HG03060 (cell line): ENCODE data around the gene MEDAG.

Source experiments
- ATAC-seq: cut with Tn5 transposase; IDR thresholded peaks from one replicate; pipeline ENCODE4 v1.9.1; 2021; ENCODE audit warnings: low read depth, moderate number of reproducible peaks; ENCODE audit not compliant: unreplicated experiment

MEDAG gene

DNA sequence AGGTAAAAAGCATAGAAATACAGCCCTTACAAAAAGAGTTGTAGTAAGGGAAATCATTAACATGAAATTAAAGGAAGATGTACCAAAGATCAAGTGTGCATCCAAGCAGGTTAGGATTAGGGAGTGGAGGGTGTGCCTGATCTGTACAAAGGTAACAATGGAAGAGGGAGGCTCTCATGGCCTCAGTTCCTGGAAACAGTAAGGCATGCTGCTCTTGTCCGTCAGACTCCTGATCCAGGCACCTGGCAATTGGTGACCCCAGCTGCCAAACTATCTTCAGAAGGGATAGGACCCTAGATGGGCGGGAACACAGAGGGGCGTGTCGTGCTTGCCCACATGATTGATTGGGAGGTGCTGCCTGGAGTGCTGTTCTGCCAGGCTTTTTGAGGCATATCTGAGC, 30.9 kb downstream of the MEDAG start:
- no peak for ATAC-seq

DNA sequence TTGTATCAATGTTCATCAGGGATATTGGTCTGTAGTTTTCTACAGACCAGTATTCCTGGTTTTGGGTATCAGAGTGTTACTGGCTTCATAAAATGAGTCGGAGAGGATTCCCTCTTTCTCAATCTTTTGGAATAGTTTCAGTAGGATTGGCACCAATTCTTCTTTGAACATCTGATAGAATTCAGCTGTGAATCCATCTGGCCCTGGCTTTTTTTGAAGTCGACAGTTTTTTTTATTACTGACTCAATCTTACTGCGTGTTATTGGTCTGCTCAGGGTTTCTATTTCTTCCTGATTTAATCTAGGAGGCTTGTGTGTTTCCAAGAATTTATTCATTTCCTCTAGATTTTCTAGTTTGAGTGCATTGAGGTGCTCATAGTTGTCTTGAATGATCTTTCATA, 37.8 kb downstream of the MEDAG start:
- no peak for ATAC-seq

DNA sequence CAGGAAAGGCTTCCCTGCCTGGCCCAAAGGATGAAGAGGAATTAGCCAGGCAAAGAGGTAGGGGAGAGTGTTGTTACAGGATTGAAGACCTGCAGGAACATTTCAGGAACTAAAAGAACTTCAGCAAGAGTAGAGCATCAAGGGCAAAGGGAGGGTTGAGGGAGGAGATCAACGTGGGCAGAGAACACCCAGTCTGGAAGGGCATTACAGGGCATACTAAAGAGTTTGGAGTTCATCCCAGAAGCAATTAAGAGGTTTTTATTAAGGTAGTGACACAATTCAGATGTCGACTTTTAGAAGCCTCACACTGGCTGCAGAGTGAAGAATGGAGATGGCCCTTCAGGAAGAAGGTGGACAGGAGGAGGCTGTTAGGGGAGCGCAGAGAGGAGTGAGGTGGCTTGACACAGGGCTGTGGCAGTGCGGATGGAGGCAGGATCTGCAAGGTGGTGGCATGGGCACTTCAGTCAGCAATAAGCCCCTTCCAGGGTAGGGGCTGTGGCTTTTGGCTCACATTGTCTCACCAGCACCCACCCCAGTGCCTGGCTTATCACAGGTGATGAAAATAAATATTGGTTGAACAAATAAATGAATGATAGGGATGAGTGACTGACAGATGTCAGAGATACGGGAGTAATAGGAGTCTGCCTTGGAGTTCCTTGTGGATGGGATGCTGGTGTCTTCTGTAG, 51.3 kb downstream of the MEDAG start:
- no peak for ATAC-seq

DNA sequence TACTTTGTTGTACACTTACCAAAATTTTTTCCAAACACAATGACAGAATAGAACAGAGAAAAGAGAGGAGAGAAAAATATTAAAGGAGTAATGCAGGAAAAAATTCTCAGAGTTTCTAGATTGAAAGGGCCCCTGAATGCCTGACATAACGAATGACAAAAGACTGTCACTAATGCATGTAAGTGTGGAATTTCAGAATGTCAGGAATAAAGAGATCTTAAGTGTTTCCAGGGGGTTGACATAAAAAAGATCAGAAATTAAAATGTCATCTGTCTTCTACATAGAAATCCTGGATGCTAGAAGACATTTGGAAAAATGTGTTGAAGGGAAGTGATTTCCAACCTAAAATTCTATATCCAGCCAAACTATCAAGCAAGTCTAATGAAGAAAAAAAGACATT, 53.6 kb downstream of the MEDAG start:
- ATAC-seq, result no peak

DNA sequence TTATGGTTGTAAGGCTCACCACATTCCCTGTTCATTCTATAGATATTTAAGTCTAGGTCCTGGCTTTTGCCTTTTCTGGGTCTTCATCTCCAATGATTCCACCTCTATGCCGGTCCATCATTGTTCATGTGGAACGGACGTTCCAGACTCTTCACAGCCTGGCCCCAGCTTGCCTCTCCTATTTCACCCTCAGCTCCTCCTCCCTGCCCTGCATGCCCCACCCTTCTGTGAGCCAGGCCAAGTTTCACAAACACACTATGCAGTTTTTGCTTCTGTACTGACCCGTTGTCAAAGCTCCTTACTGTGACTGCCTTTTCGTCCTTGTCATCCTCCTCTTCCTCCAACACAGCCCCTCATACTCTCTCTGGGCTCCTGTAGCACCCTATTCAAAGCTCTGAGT, 57.7 kb downstream of the MEDAG start:
- ATAC-seq, result no peak

DNA sequence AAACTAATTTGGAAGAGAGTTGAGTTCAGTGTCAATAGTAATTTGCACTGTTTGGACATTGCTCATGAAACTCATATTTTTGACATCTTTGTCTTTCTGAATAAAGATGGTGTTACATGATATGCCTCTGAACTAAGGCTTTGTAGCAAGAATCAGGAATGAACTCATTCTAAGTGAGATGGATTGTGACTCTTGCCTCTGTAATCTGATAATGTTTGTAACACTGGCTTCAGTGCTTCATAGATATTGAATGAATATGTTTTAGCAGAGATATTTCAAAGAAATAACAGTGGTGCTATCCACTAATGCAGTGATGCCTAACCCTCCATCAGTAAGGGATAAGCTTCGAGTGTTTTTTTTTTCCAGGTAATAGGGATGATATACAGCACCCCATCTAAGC, 59.3 kb downstream of the MEDAG start:
- ATAC-seq, result no peak

DNA sequence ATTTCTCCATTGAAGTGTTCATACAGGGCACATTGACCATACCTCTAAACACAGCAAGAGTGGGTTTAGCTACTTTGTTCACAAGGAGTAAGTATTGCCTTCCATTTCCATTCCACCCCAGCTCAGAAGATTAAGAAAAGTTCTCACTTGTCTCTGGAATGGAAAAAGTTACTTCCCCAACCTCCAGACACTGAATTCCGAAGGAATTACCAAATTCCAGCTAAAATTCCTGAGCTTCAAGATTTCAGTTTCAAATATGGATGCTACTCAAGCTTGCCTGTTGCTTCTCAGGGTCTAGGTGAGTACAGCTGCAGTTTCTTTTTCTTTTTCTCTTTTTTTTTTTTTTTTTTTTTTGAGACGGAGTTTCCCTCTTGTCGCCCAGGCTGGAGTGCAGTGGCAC, 60.0 kb downstream of the MEDAG start:
- ATAC-seq, result no peak

DNA sequence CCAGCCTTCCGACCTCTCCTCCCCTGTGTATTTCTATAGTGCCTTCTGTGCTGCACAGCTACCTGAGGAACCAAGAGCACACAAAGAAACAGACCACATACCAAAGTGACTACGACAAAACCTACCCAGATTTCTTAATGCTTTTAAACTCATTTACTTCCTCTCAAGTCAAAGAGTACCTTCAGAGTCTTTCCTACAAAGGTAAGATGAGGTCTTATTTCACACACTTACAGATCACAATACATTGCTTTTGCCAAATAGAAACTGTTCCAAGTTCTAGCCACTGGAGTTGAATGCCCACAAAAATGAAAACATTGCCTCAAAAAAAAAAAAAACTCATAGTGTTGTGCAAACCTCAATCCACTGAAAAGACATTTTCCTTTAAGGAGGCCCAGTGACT, 62.8 kb downstream of the MEDAG start:
- ATAC-seq, result no peak

DNA sequence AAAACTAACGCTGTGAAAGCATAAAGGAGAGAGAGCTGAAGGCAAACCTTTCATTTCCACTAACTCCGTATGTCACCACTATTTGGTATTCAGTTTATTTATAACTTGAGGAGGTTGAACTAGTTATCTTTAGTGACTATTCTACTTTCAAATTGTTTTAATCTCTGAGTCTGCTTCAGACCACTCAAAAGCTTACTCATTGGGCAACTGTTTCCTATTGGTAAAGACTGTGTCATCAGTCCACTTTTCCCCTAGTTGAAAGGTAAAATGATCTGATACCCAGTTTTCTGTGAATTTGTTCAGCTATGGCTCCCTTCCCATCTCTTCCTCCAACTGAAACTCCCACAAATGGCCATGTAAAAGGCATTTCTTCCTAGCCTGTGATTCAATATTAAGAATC, 65.5 kb downstream of the MEDAG start:
- ATAC-seq, result no peak

DNA sequence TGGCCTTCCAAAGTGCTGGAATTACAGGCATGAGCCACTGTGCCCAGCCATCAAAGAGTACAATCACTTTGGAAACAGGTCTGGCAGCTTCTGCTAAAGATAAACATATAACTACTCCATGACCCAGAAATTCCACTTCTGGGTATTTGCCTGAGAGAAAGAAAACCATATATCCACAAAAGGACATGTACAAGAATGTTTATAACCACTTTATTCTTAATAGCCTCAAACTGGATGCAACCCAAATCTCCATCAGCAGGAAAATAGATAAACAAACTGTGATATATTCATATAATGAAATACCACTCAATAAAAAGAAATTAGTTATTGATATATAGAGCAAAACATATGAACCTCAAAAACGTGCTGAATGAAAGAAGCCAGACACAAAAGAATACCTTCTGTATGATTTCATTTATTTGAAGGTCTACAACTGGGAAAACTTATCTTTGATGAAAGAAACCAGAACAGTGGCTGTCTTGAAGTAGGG, 66.9 kb downstream of the MEDAG start:
- ATAC-seq, result no peak

DNA sequence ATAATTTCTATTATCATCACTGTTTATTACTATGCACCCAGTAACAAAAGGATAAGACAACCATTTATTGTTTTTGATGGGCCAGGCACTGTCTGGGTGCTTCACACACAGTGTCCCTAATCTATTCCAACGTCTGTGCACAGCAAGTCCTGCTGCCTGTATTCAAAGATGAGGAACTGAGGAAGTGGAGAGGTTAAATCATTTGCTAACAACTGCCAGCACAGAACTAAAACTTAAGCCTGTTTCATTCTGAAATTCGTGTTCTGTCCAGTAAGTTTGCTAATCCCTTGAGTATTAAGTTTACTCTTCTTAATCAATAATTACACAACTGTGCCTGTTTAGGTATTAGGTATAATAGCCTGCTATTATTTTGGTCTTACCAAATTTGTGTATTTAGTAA, 68.3 kb downstream of the MEDAG start:
- no peak for ATAC-seq
